Suprapubic skin (tissue), 4 donors: ENCODE results near the gene HNRNPF.

Experiments
- POLR2A ChIP-seq, 2 donors: fragments of 450-650 bp; IDR thresholded peaks; one replicate each; pipeline ENCODE4 v1.6.1; 2017; ENCODE audit warnings: antibody characterized with exemption in 2 of 2, mild to moderate bottlenecking in 2 of 2, moderate library complexity in 2 of 2
- POLR2AphosphoS5 ChIP-seq, 3 donors: sonication (generic); formaldehyde crosslinking; IDR thresholded peaks; one replicate each; pipeline ENCODE4 v1.6.1; 2017; ENCODE audit warnings: antibody characterized with exemption in 3 of 3
- TF ChIP-seq, protein P1 (sequence below), 2 donors: fragments of 200-600 bp in 1 of 2; fragments of 450-650 bp in 1 of 2; sonication (generic) in 1 of 2; IDR thresholded peaks; one replicate each; pipeline ENCODE4 v1.5.1; 2016 to 2019; ENCODE audit warnings: antibody characterized with exemption in 2 of 2, mild to moderate bottlenecking in 1 of 2, moderate library complexity in 1 of 2

DNA sequence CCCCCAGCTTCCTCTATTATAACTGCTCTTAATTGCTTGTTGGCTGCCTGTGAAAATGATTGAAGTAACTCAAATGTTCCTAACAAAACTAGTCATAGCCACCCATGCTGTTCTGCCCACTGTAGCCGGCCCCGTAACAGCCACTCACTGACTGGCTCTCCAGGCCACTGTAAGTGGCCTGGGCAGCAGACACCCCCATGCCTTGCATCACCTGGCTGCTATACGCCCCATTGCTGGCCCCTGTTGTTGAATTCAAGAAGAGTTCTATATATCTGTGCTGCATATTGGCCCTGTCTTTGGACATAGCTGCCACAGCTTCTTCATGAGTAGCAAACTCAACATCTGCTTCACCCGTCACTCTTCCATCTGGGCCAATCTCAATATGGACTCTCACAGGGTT, 22.4 kb downstream of the HNRNPF start:
- TF ChIP-seq, protein P1, sequence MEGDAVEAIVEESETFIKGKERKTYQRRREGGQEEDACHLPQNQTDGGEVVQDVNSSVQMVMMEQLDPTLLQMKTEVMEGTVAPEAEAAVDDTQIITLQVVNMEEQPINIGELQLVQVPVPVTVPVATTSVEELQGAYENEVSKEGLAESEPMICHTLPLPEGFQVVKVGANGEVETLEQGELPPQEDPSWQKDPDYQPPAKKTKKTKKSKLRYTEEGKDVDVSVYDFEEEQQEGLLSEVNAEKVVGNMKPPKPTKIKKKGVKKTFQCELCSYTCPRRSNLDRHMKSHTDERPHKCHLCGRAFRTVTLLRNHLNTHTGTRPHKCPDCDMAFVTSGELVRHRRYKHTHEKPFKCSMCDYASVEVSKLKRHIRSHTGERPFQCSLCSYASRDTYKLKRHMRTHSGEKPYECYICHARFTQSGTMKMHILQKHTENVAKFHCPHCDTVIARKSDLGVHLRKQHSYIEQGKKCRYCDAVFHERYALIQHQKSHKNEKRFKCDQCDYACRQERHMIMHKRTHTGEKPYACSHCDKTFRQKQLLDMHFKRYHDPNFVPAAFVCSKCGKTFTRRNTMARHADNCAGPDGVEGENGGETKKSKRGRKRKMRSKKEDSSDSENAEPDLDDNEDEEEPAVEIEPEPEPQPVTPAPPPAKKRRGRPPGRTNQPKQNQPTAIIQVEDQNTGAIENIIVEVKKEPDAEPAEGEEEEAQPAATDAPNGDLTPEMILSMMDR (IDR thresholded peaks at IDR 0.05) = no peak
- TF ChIP-seq POLR2A (IDR thresholded peaks at IDR 0.05) (no peak), POLR2AphosphoS5 (IDR thresholded peaks at IDR 0.05) (no peak)
